ENCODE measurements around the gene GINS2.
A peak's percentile ranks its signal among the peaks of the same experiment; 100 is the strongest.

Gene GINS2

DNA sequence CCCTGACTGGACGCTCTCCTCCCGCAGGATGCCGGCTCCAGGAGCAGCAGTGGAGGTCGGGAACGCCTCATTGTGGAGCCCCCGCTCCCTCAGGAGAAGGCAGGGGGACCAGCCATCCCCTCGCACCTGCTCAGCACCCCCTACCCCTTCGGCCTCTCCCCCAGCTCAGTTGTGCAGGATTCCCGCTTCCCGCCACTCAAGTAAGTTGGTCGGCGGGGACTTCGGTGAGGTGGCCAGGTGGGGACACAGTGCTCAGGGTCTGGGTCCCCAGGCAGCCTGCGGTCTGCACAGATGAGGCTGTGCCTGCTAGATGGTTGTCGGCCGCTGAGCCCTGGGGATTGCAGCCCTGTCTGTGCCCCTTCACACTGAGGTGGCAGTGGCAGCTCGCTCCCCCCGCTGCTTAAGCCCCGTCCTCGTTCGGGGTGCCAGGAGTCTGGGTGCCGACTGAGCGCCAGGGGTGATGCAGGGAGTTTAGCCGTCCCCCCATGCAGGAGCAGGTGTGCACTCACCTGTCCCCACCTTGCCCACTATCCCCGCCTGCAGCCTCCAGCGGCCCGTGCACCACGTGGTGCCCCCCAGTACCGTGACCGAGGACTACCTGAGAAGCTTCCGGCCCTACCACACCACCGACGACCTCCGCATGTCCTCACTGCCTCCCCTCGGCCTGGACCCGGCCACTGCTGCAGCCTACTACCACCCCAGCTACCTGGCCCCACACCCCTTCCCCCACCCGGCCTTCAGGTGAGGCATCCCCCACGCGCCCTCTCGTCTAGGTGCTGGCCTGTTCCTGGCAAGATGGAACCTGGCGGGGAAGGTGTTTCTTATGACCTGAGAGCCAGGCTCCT is 34.3 kb downstream of the GINS2 start:
- no peak for DNase-seq (ENCODE audit: low read depth)

GRCh38 chr16:85653290-85653891 is 35.4 kb downstream of the GINS2 start:
- no peak for DNase-seq (ENCODE audit: low read depth)

DNA sequence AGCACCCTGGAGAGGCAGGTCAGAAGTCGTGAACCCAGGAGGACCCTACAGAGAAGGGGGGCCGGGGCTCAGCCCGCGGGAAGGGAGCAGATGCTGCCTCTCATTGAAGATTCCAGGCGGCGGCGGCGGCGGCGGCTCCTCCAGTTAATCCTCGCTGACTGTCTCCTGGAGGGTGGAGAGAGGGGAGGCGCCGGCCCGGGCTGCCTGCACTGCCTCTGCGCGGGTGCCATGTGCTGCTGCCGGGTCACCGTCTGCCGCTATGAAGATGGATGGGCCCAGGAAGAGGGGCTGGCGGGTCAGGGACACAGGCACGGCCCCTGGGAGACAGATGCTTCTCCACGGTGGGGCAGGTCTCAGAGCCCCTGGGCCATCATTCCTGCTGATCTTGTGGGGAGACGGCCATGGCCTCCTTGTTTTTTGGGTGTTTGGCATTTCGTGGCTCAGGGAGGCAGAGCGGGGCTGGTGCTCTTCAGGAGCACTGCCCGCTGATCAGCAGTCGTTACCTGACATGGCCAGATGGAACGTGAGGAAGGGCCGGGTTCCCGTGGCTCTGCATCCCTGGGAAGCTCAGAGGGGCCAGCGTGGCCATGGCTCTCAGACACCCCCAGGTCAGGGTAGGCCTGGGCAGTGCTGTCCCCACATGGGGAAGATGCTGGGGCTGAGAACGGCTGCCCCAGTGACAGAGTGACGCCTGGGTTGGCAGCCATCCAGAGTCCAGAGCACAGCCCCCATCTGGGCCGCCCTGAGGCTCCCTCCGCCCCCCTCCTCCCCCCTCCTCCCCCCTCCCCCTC is 36.1 kb downstream of the GINS2 start:
- peak; percentile 20 for DNase-seq (ENCODE audit: low read depth)

- DNase-seq (ENCODE audit: low read depth) = no peak
Measured at GRCh38 chr16:85651629-85652430, 36.9 kb downstream of the GINS2 start.

- no peak for DNase-seq (ENCODE audit: low read depth)
Measured at GRCh38 chr16:85650844-85651628, 37.7 kb downstream of the GINS2 start.

- no peak for DNase-seq (ENCODE audit: low read depth)
Measured at GRCh38 chr16:85650135-85650843, 38.5 kb downstream of the GINS2 start.

- no peak for DNase-seq (ENCODE audit: low read depth)
Measured at GRCh38 chr16:85649411-85650134, 39.2 kb downstream of the GINS2 start.

GRCh38 chr16:85648805-85649204 is 39.9 kb downstream of the GINS2 start:
- DNase-seq (ENCODE audit: low read depth) = no peak

GRCh38 chr16:85648070-85648714 is 40.6 kb downstream of the GINS2 start:
- DNase-seq (ENCODE audit: low read depth) = no peak

- no peak for DNase-seq (ENCODE audit: low read depth)
Measured at GRCh38 chr16:85646976-85647375, 41.8 kb downstream of the GINS2 start.

DNA sequence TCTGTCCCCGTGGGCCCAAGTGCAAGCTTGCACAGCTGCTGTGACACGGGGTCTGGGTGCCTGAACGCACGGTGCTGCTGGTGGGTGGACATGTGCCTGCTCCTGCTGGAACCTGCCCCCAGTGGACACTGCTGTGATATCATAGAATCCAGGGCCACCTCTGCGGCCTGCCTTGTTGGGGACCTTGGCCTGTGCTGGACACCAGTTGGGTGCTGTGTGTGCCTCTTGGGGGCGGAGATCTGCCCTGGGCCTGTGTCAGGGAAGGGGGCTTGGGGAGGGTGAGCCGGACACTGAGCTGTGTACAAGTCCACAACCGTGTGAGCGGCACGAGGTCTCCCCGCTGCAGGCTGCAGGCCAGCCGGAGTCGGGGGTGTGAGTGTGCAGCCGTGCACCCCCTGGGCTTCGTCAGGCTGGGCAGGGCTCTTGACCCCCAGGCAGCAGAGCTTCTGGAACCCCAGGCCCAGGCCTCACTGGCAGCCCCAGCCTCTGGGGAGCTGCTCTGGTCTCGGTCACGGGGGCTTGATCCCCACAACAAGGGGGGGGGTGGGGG is 42.3 kb downstream of the GINS2 start:
- DNase-seq (ENCODE audit: low read depth) = no peak

DNA sequence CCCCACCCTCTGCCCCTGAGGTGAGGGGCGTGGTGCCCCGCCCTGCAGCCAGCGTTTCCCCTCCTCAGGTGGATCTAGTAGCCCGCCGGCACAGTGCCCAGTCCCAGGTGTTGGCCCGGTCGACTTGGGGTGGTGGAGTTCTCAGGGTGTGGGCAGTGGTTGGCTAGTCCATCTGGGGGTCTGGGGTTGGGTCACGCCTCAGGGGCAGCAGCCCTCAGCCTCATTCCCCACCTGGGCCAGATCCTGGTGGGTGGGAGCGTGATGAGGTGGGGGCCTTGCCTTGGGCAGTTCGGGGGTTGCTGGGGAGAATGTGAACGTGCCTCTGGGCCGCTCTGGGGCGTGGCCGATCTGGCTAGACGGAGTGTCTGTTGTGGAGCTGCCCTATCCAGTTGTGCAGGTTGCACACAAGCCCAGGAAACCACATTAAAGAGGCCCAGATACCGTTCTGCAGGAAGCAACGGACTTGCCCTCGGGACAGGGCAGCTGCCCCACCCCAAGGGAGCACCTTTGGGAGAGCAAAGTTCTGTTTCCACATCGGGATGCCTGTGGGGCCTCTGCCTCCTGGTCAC is 43.6 kb downstream of the GINS2 start:
- DNase-seq (ENCODE audit: low read depth) = no peak

DNA sequence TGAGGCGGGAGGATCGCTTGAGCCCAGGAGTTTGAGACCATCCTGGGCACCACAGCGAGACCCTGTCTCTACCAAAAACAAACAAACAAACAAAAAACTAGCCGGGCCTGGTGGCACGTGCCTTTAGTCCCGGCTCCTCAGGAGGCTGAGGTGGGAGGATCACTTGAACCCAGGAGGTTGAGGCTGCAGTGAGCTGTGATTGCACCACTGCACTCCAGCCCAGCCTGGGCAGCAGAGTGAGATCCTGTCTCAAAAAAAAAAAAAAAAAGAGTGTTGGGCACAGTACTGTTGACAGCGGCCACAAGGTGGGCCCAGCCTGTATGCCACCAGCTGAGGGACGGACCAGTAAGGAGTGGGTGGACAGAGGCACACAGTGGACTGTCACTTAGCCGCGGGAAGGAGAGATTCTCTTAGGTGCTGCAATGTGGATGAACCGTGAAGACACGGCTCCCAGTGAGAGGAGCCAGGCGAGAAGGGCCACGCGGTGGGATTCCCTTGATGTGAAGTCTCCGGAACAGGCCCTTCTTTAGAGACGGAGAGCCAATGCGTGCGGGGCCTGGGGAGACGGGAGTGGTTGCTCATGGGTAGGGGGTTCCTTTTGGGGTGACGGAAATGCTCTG is 44.6 kb downstream of the GINS2 start:
- no peak for DNase-seq (ENCODE audit: low read depth)

DNA sequence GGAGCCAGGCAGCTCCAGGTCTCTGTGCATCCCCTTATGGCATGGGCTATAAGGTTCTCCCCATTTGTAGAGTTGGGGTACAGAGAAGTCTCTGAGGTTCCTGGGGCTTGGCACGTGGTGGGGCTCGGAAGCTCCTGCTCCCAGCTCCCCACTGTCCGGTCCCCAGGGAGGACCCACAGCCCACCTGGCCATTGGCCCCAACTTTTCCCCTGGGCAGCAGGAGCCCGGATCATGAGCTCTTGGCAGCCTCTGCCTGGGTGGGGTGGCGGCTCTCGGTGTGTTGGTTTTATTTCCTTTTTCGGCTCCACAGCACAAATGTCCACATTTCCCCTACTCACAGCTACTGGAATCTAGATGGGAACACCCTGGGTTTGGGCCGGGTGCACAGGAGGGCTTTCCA is 45.1 kb downstream of the GINS2 start:
- no peak for DNase-seq (ENCODE audit: low read depth)

GRCh38 chr16:85642762-85643358 is 45.9 kb downstream of the GINS2 start:
- no peak for DNase-seq (ENCODE audit: low read depth)

DNA sequence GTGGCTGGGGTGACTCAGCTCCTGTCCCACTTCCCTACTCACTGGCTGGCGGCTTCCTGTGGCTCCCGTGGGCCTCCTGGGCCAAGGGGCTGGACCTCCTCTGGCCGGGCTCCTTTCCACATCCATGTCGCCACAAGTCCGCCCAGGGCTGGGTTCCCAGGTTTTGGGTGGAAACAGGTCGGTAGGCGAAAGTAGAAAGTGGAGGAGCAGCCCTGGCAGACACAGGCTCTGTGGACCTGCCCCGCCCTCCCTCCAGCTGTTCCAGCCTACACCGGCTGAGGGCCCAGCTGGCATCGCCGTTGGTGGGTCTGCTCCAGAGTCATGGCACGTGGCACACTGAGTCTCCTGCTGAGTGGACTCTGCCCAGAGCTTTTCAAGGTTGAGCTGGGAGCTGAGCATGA is 47.0 kb downstream of the GINS2 start:
- no peak for DNase-seq (ENCODE audit: low read depth)

GRCh38 chr16:85641305-85641704 is 47.4 kb downstream of the GINS2 start:
- no peak for DNase-seq (ENCODE audit: low read depth)

- DNase-seq (ENCODE audit: low read depth) = no peak
Measured at GRCh38 chr16:85640585-85640984, 48.2 kb downstream of the GINS2 start.

Data from fibroblast of the conjunctiva (primary cell).